A549 (cell line): ENCODE measurements around the gene ERRFI1. TPM values are rescaled to one million over a fixed set of nuclear protein-coding genes. Genes with fewer than 3 reads are reported as not detected.

Experiments used
- ATAC-seq, 2 experiments: fragments of 200-7000 bp in 1 of 2; fragments of >200 bp in 1 of 2; cut with Nextera tagmentation in 1 of 2; cut with Tn5 transposase in 1 of 2; 3 replicates each; pipeline versions ENCODE4 v1.8.0 to v1.9.1; 2018 to 2020; ENCODE audit warnings: mild to moderate bottlenecking in 1 of 2, moderate library complexity in 1 of 2
- CTCF ChIA-PET: fragments of 300-600 bp; sonication (Branson Sonifier 250); formaldehyde crosslinking; extraction: SDS; loops from one replicate; lab custom pipeline; 2021; ENCODE audit warnings: antibody characterized with exemption, inconsistent platforms; lab: Yijun Ruan, JAX
- POLR2A ChIA-PET: fragments of 350-600 bp; formaldehyde crosslinking; extraction: SDS; loops from one replicate; lab custom pipeline; 2021; ENCODE audit warnings: antibody characterized with exemption, inconsistent platforms; lab: Yijun Ruan, JAX
- DNase-seq, 2 experiments: peaks; one replicate each; pipeline versions ENCODE4 v3.0.0 to v3.0.0-alpha.2; 2011 to 2016; ENCODE audit warnings: low read depth in 1 of 2, low spot score in 1 of 2
- FAIRE-seq: peaks from 2 replicates; lab custom pipeline; 2011; peaks lifted over from hg19 to GRCh38; lab: Jason Lieb, UNC
- H3K27ac ChIP-seq, 2 experiments: fragments of >200 bp; sonication (Bioruptor Twin); formaldehyde crosslinking; 3 replicates each; pipeline ENCODE4 v1.5.1; 2016 to 2017
- H3K4me1 ChIP-seq: fragments of >200 bp; sonication (Bioruptor Twin); formaldehyde crosslinking; 3 replicates; pipeline ENCODE4 v1.6.1; 2016
- H3K4me2 ChIP-seq: fragments of >200 bp; sonication (Bioruptor Twin); formaldehyde crosslinking; 3 replicates; pipeline ENCODE4 v1.6.1; 2016
- H3K4me3 ChIP-seq: fragments of >200 bp; sonication (Bioruptor Twin); formaldehyde crosslinking; 3 replicates; pipeline ENCODE4 v1.5.1; 2016
- H3K9me3 ChIP-seq: fragments of >200 bp; sonication (Bioruptor Twin); formaldehyde crosslinking; 3 replicates; pipeline ENCODE4 v1.6.1; 2016
- CBX8 ChIP-seq: fragments of 200-600 bp; sonication (generic); IDR thresholded peaks from 2 replicates; pipeline ENCODE4 v1.6.1; 2016
- CEBPB ChIP-seq, 2 experiments: fragments of >200 bp in 1 of 2; sonication (Bioruptor Twin) in 1 of 2; formaldehyde crosslinking in 1 of 2; IDR thresholded peaks; 2 replicates each; pipeline ENCODE4 v1.6.1; 2012 to 2016
- CHD2 ChIP-seq: fragments of 150-350 bp; IDR thresholded peaks from 2 replicates; pipeline ENCODE4 v1.6.1; 2014; ENCODE audit warnings: low read length; ENCODE audit not compliant: partially characterized antibody
- CHD4 ChIP-seq: fragments of 200-600 bp; sonication (generic); IDR thresholded peaks from 2 replicates; pipeline ENCODE4 v1.6.1; 2016; ENCODE audit warnings: antibody characterized with exemption, mild to moderate bottlenecking, borderline replicate concordance
- ESRRA ChIP-seq: fragments of 150-350 bp; IDR thresholded peaks from 2 replicates; pipeline ENCODE4 v1.6.1; 2014; ENCODE audit warnings: mild to moderate bottlenecking, low read length, borderline replicate concordance
- FOSB ChIP-seq: fragments of 250-450 bp; sonication (Bioruptor Pico); IDR thresholded peaks from 2 replicates; pipeline ENCODE4 v1.5.0; 2020; ENCODE audit warnings: mild to moderate bottlenecking, moderate library complexity
- FOSL2 ChIP-seq, 2 experiments: fragments of 450-650 bp in 1 of 2; fragments of >200 bp in 1 of 2; sonication (Bioruptor Twin) in 1 of 2; formaldehyde crosslinking; IDR thresholded peaks; 2 replicates each; pipeline versions ENCODE4 v1.5.0 to v1.6.1; 2016 to 2020; ENCODE audit warnings: mild to moderate bottlenecking in 1 of 2, moderate library complexity in 1 of 2
- FOXS1 ChIP-seq: fragments of 250-450 bp; sonication (Bioruptor Pico); IDR thresholded peaks from 2 replicates; pipeline ENCODE4 v1.5.0; 2020; ENCODE audit warnings: mild to moderate bottlenecking, moderate library complexity
- GATA3 ChIP-seq: IDR thresholded peaks from 2 replicates; pipeline ENCODE4 v1.6.1; 2012; ENCODE audit warnings: borderline replicate concordance
- HDAC2 ChIP-seq: fragments of 200-600 bp; sonication (generic); IDR thresholded peaks from 2 replicates; pipeline ENCODE4 v1.6.1; 2016
- HMGXB4 ChIP-seq: fragments of 250-450 bp; sonication (Bioruptor Pico); IDR thresholded peaks from 2 replicates; pipeline ENCODE4 v1.5.0; 2021; ENCODE audit warnings: mild to moderate bottlenecking, moderate library complexity, borderline replicate concordance
- HOXB13 ChIP-seq: fragments of 250-450 bp; sonication (Bioruptor Pico); IDR thresholded peaks from 2 replicates; pipeline ENCODE4 v1.5.0; 2020; ENCODE audit warnings: low read depth, mild to moderate bottlenecking, moderate library complexity
- HOXB5 ChIP-seq: fragments of 250-450 bp; sonication (Bioruptor Pico); IDR thresholded peaks from 2 replicates; pipeline ENCODE4 v1.5.0; 2020; ENCODE audit warnings: mild to moderate bottlenecking, moderate library complexity
- JUN ChIP-seq, 2 experiments: fragments of >200 bp; sonication (Bioruptor Twin); formaldehyde crosslinking; IDR thresholded peaks; 2 replicates in 1 of 2; 3 replicates in 1 of 2; pipeline ENCODE4 v1.6.1; 2016 to 2017
- KDM1A ChIP-seq: fragments of 200-600 bp; sonication (generic); IDR thresholded peaks from 2 replicates; pipeline ENCODE4 v1.6.1; 2016; ENCODE audit warnings: low read depth, mild to moderate bottlenecking
- MAFK ChIP-seq: fragments of 450-650 bp; IDR thresholded peaks from 2 replicates; pipeline ENCODE4 v1.6.1; 2014; ENCODE audit not compliant: partially characterized antibody
- MAX ChIP-seq: IDR thresholded peaks from 2 replicates; pipeline ENCODE4 v1.6.1; 2012
- MAZ ChIP-seq: fragments of 150-350 bp; IDR thresholded peaks from 2 replicates; pipeline ENCODE4 v1.6.1; 2014; ENCODE audit warnings: antibody characterized with exemption, low read depth, low read length, borderline replicate concordance
- NR3C1 ChIP-seq: fragments of >200 bp; sonication (Bioruptor Twin); formaldehyde crosslinking; IDR thresholded peaks from 3 replicates; pipeline ENCODE4 v1.6.1; 2017
- PHF8 ChIP-seq: fragments of 200-600 bp; sonication (generic); IDR thresholded peaks from 2 replicates; pipeline ENCODE4 v1.6.1; 2016; ENCODE audit warnings: low read depth, mild to moderate bottlenecking, antibody characterized with exemption, moderate library complexity, borderline replicate concordance
- RCOR1 ChIP-seq: fragments of 150-350 bp; IDR thresholded peaks from 2 replicates; pipeline ENCODE4 v1.6.1; 2014; ENCODE audit warnings: antibody characterized with exemption, low read length, low read depth
- SREBF2 ChIP-seq: fragments of 450-650 bp; IDR thresholded peaks from 2 replicates; pipeline ENCODE4 v1.6.1; 2014; ENCODE audit warnings: mild to moderate bottlenecking, moderate library complexity
- ZFP36 ChIP-seq: fragments of 450-650 bp; IDR thresholded peaks from 2 replicates; pipeline ENCODE4 v1.6.1; 2014; ENCODE audit warnings: borderline replicate concordance; ENCODE audit not compliant: partially characterized antibody
- ZNF302 ChIP-seq: fragments of 250-450 bp; sonication (Bioruptor Pico); IDR thresholded peaks from 2 replicates; pipeline ENCODE4 v1.9.0; 2021; ENCODE audit warnings: inconsistent platforms, mild to moderate bottlenecking, moderate library complexity
- WGBS: methylation state at CpG from one replicate; pipeline ENCODE4 v1.1.6; 2017; ENCODE audit errors: missing lambda C conversion rate; 5-methylcytosine and 5-hydroxymethylcytosine counted together
- polyA plus RNA-seq, 4 experiments: library from polyadenylated mRNA; depleted of rRNA in 3 of 4; stranded (reverse); fragments of >200 nt; fragmentation: RNase III in 1 of 4; extraction: RNeasy Plus Mini Kit Qiagen cat#74134 plus additional on column Dnase treatment in 1 of 4; gene quantifications; 2 replicates in 3 of 4; 3 replicates in 1 of 4; pipeline ENCODE4 v1.2.3, GENCODE V29; 2011 to 2017
- TF ChIP-seq, protein P1 (sequence below): IDR thresholded peaks from 2 replicates; pipeline ENCODE4 v1.6.1; 2012; ENCODE audit warnings: low read depth, borderline replicate concordance
- TF ChIP-seq, protein P2 (sequence below): IDR thresholded peaks from 2 replicates; pipeline ENCODE4 v1.6.1; 2012

Gene ERRFI1
- polyA plus RNA-seq, 2 of the 4 experiments (the other 2 are of a cell fraction): 51.0 to 217 TPM

- WGBS: 85% methylated on average over 4 of the region's 4 CpGs
Measured at GRCh38 chr1:8035289-8035688, 9.2 kb upstream of the ERRFI1 start.

GRCh38 chr1:8033322-8033721 lies 7.2 kb upstream of the ERRFI1 start:
- TF ChIP-seq CHD4 (no peak), FOSB (CRISPR knock-in tag) (no peak), MAFK (no peak), NR3C1 (no peak), CBX8 (no peak), JUN (IDR thresholded peaks at IDR 0.05) (no peak), ZFP36 (no peak), HOXB13 (no peak), KDM1A (no peak), MAZ (no peak), SREBF2 (no peak), ESRRA (no peak), RCOR1 (no peak), HOXB5 (CRISPR knock-in tag) (no peak), ZNF302 (CRISPR knock-in tag) (no peak), MAX (no peak), FOXS1 (CRISPR knock-in tag) (no peak), PHF8 (no peak)
- 89% methylated on average over 6 of the region's 6 CpGs for WGBS
- Histone ChIP-seq H3K4me1 (peaks cover 36% of the 10 kb centered on the region), H3K9me3 (no peaks in the 10 kb centered on the region), H3K4me3 (no peak overlapping the region), H3K27ac (peak overlapping the region; percentile 77 to 100; a peak in 5 of 6 replicates), H3K4me2 (no peak overlapping the region)
- POLR2A ChIA-PET: interaction anchor here (0.6 kb wide), 1 partner anchor 13 kb away, joined by 5 read pairs; no protein-coding TSS in a partner anchor
- CTCF ChIA-PET: interaction anchor here (1.7 to 3.8 kb wide), 4 partner anchors 52 to 282 kb away, joined by 8 to 52 read pairs (median 9); no protein-coding TSS in a partner anchor
- ATAC-seq: no peak
- FAIRE-seq: no peak
- no peak for DNase-seq

More at GRCh38 chr1:8035289-8035688, 9.2 kb upstream of the ERRFI1 start:
- DNase-seq (no peak), ATAC-seq (no peak; a peak in 1 of 6 replicates), FAIRE-seq (no peak)
- ChIA-PET POLR2A (no interaction called here), CTCF (interaction anchor here (1.2 to 2.2 kb wide), 4 partner anchors 21 to 311 kb away, joined by 3 to 10 read pairs (median 6); no protein-coding TSS in a partner anchor)
- Histone ChIP-seq H3K4me1 (peaks cover 30% of the 10 kb centered on the region), H3K4me3 (no peak overlapping the region), H3K27ac (peak overlapping the region; percentile 77 to 100), H3K4me2 (no peak overlapping the region), H3K9me3 (no peaks in the 10 kb centered on the region)
- no peak for TF ChIP-seq CEBPB (IDR thresholded peaks at IDR 0.05)

- H3K9me3 ChIP-seq: no peaks in the 10 kb centered on the region
- no peak for ATAC-seq
- ChIA-PET CTCF (interaction anchor here (0.7 to 3.8 kb wide), 8 partner anchors 8 to 283 kb away, joined by 3 to 52 read pairs (median 6); no protein-coding TSS in a partner anchor), POLR2A (interaction anchor here (0.6 kb wide), 1 partner anchor 12 kb away, joined by 5 read pairs; no protein-coding TSS in a partner anchor)
- H3K4me1 ChIP-seq: peaks cover 44% of the 10 kb centered on the region
- no peak for TF ChIP-seq CHD2
- TF ChIP-seq, protein P1, sequence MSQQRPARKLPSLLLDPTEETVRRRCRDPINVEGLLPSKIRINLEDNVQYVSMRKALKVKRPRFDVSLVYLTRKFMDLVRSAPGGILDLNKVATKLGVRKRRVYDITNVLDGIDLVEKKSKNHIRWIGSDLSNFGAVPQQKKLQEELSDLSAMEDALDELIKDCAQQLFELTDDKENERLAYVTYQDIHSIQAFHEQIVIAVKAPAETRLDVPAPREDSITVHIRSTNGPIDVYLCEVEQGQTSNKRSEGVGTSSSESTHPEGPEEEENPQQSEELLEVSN: no peak
- TF ChIP-seq CEBPB (IDR thresholded peaks at IDR 0.05): no peak
- TF ChIP-seq, protein P2, sequence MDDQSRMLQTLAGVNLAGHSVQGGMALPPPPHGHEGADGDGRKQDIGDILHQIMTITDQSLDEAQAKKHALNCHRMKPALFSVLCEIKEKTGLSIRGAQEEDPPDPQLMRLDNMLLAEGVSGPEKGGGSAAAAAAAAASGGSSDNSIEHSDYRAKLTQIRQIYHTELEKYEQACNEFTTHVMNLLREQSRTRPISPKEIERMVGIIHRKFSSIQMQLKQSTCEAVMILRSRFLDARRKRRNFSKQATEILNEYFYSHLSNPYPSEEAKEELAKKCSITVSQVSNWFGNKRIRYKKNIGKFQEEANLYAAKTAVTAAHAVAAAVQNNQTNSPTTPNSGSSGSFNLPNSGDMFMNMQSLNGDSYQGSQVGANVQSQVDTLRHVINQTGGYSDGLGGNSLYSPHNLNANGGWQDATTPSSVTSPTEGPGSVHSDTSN: no peak
- no peak for TF ChIP-seq HOXB13
- TF ChIP-seq HMGXB4 (CRISPR knock-in tag): no peak
- TF ChIP-seq ZFP36: no peak
- no peak for TF ChIP-seq HOXB5 (CRISPR knock-in tag)
- TF ChIP-seq ZNF302 (CRISPR knock-in tag): no peak
- no peak for TF ChIP-seq HDAC2
- TF ChIP-seq GATA3: no peak
- no peak for TF ChIP-seq CHD4
- TF ChIP-seq FOSL2 (IDR thresholded peaks at IDR 0.05): no peak
- TF ChIP-seq FOSL2 (CRISPR knock-in tag; IDR thresholded peaks at IDR 0.05): no peak
- H3K4me2 ChIP-seq: no peak overlapping the region
- H3K27ac ChIP-seq: peak overlapping the region; percentile 77 to 100
- 70% methylated on average over 3 of the region's 3 CpGs for WGBS
- no peak overlapping the region for H3K4me3 ChIP-seq
- no peak for DNase-seq
- no peak for FAIRE-seq
Measured at GRCh38 chr1:8032366-8032910, 6.3 kb upstream of the ERRFI1 start.
